Neural progenitor cell (in vitro differentiated cells): ENCODE results near the gene UNC80.

ENCODE experiments used
- CTCF ChIP-seq: fragments of 200-600 bp; sonication (generic); IDR thresholded peaks from 2 replicates; pipeline ENCODE4 v1.5.1; 2017; ENCODE audit warnings: antibody characterized with exemption, mild to moderate bottlenecking
- EZH2phosphoT487 ChIP-seq: fragments of 200-600 bp; sonication (generic); IDR thresholded peaks from 2 replicates; pipeline ENCODE4 v1.6.1; 2017; ENCODE audit warnings: antibody characterized with exemption

- TF ChIP-seq CTCF (no peak), EZH2phosphoT487 (no peak)
Measured at GRCh38 chr2:209840434-209840833, 68.8 kb downstream of the UNC80 start.
